ENCODE results near the gene BIN1. TPM values are rescaled to one million over a fixed set of nuclear protein-coding genes. Genes with fewer than 3 reads are reported as not detected.

The BIN1 gene
- total and polyA plus RNA-seq, 7 donors, result 615 to 1,667 (median 1,331) TPM

DNA sequence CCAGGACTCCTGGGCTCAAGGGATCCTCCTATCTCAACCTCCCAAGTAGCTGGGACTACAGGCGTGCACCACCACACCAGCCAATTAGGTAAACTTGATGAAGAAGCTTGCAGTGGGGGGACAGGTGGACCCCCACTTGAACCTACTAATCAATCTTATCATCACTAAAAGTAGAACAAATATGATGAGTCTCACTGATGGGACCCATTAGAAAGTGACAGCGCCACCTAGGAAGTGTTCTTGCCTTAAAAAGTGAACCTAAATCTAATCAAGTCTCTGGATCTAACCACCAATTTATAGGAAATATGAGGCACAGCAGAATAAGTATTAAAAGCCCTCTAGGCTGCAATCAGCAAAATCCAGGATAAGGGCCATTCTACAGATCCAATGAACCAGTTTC lies 79.2 kb downstream of the BIN1 start:
- WGBS, 3 donors, result 83 to 90% (median 88%) methylated on average over 2 of the region's 2 CpGs
- DNase-seq, result no peak
- no peaks in the 10 kb centered on the region for H3K9me3 ChIP-seq

DNA sequence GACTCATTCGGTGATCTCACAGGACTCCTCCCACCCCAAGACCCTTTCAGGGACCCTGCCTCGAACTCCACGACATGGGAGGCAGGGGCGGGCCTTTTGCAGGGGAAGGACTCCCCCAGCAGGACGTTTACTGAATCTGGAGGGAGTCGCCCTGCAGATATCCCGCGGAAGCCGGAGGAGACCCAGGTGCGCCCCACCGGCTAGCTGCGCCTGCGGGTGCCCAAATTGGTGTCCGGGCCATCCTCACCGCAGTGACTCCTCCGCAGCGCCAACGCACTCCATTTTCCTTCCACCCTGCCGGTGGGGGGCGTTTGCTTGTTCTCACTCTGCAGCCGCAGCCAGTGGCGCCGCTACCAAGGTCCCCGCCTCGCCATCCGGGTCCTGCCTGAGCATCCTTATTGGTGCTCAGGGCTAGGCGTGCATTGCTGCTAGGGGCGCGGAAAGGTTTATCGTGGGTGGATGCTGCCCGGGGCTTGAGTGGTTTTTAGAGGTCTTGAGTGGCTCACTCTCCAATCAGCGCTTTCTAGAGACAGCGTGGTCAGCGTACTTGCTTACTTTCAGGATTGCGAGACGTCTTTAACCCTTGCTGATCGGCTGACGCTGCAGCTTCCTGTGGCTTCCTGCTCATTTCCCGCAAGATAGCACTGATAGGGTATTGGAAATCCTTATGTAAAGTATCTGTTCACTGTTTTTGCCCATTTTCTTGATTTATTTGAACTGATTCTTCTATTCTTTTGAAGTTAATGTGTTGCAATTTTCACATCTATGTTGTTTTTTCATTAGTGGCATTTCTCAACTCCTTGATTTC lies 81.4 kb downstream of the BIN1 start:
- peaks cover 0 to 38% (median 2%) of the 10 kb centered on the region in 3 donors for H3K27me3 ChIP-seq (ENCODE audit: insufficient read depth in 3 of 3, low read length in 2 of 3)
- ATAC-seq, result peak; percentile 67 to 84 (median 80)
- H3K4me1 ChIP-seq, result peaks cover 6% of the 10 kb centered on the region
- intact Hi-C loops (cut with DNase I), result no loop called here
- DNase-seq, result peak; percentile 73 to 82
- TF ChIP-seq, protein P1, sequence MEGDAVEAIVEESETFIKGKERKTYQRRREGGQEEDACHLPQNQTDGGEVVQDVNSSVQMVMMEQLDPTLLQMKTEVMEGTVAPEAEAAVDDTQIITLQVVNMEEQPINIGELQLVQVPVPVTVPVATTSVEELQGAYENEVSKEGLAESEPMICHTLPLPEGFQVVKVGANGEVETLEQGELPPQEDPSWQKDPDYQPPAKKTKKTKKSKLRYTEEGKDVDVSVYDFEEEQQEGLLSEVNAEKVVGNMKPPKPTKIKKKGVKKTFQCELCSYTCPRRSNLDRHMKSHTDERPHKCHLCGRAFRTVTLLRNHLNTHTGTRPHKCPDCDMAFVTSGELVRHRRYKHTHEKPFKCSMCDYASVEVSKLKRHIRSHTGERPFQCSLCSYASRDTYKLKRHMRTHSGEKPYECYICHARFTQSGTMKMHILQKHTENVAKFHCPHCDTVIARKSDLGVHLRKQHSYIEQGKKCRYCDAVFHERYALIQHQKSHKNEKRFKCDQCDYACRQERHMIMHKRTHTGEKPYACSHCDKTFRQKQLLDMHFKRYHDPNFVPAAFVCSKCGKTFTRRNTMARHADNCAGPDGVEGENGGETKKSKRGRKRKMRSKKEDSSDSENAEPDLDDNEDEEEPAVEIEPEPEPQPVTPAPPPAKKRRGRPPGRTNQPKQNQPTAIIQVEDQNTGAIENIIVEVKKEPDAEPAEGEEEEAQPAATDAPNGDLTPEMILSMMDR (IDR thresholded peaks at IDR 0.05), result peak; percentile 26
- peak overlapping the region; percentile 54 for H3K4me3 ChIP-seq
- H3K36me3 ChIP-seq (ENCODE audit: insufficient read depth in 1 of 2, low read depth in 1 of 2), result no peaks in the 10 kb centered on the region
- 0 to 1% (median 1%) methylated on average over 39 of the region's 39 CpGs for WGBS, 3 donors
- H3K9me3 ChIP-seq, result no peaks in the 10 kb centered on the region
- no peak overlapping the region for H3K27ac ChIP-seq

More for the DNA sequence above, 79.2 kb downstream of the BIN1 start:
- Histone ChIP-seq H3K4me1 (peaks cover 6% of the 10 kb centered on the region), H3K36me3 (ENCODE audit: insufficient read depth in 1 of 2, low read depth in 1 of 2) (no peaks in the 10 kb centered on the region), H3K27ac (no peak overlapping the region), H3K4me3 (no peak overlapping the region), H3K27me3 (ENCODE audit: insufficient read depth in 3 of 3, low read length in 2 of 3) (peaks cover 0 to 38% (median 2%) of the 10 kb centered on the region in 3 donors)
- intact Hi-C loops (cut with DNase I), result no loop called here
- TF ChIP-seq, protein P1 (IDR thresholded peaks at IDR 0.05), result no peak
- ATAC-seq, result no peak

DNA sequence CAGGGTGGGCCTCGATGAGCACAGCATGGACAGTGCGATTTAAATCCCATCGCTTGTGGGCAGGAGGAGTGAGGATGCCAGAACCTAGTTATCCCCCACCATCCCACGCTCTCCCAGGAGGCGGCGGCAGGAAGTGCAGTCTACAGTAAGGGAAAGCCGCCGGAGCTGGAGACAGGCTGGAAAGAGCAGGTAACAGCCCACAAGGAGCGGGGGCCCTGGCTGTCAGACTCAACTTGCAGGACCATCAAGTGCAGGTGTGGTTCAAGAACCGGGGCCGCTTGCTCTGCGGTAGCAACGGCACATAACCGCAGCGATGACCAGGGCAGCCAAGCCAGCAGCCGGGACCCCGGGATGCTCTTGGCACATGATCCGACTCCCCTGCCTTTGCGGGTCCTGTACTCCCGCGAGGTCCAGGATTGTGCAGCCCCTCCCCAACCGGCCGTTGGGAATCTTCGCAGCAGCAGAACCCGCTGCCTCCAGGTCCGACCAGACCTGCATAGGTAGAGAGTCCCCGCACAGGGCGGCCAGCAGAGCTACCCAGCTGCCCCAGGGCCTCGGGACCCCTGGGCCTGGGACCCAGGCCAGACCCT lies 82.1 kb downstream of the BIN1 start:
- peaks cover 6% of the 10 kb centered on the region for H3K4me1 ChIP-seq
- no peak overlapping the region for H3K27ac ChIP-seq
- H3K36me3 ChIP-seq (ENCODE audit: insufficient read depth in 1 of 2, low read depth in 1 of 2), result no peaks in the 10 kb centered on the region
- peak overlapping the region; percentile 54 for H3K4me3 ChIP-seq
- intact Hi-C loops (cut with DNase I), result no loop called here
- no peaks in the 10 kb centered on the region for H3K9me3 ChIP-seq
- no peak for DNase-seq
- TF ChIP-seq, protein P1 (IDR thresholded peaks at IDR 0.05), result no peak
- peaks cover 0 to 38% (median 2%) of the 10 kb centered on the region in 3 donors for H3K27me3 ChIP-seq (ENCODE audit: insufficient read depth in 3 of 3, low read length in 2 of 3)
- ATAC-seq, result peak; percentile 28 to 59 (median 52)
- 10 to 12% (median 10%) methylated on average over 29 of the region's 29 CpGs for WGBS, 3 donors

DNA sequence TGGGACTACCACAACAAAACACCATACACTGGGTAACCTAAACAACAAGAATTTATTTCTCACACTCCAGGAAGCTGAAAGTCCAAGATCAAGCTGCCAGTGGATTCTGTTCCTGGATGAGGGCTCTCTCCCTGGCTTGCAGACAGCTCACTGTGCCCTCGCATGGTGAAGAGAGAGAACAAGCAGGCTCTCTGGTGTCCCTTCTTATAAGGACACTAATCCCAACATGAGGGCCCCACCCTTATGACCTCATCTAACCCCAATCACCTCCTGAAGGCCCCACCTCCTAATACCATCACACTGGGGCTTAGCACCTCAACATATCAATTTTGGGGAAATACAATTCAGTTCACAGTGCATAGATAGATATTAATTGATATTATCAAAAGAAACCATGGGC lies 83.5 kb downstream of the BIN1 start:
- H3K4me1 ChIP-seq, result peaks cover 6% of the 10 kb centered on the region
- intact Hi-C loops (cut with DNase I), result no loop called here
- WGBS, 3 donors, result 64 to 94% (median 92%) methylated on average over 1 of the region's 1 CpG
- no peaks in the 10 kb centered on the region for H3K9me3 ChIP-seq
- H3K27me3 ChIP-seq (ENCODE audit: insufficient read depth in 3 of 3, low read length in 2 of 3), result peaks cover 0 to 35% (median 2%) of the 10 kb centered on the region in 3 donors
- H3K4me3 ChIP-seq, result no peak overlapping the region
- H3K36me3 ChIP-seq (ENCODE audit: insufficient read depth in 1 of 2, low read depth in 1 of 2), result no peaks in the 10 kb centered on the region
- ATAC-seq (no peak), DNase-seq (no peak)
- no peak overlapping the region for H3K27ac ChIP-seq
- TF ChIP-seq, protein P1 (IDR thresholded peaks at IDR 0.05), result no peak

Measured in psoas muscle (tissue), 8 donors.